CD14-positive monocyte (primary cell): ENCODE results near the gene CD2AP. TPM values are rescaled to one million over a fixed set of nuclear protein-coding genes. Genes with fewer than 3 reads are reported as not detected.
A peak's percentile ranks its signal among the peaks of the same experiment; 100 is the strongest.

Experiments
- DNase-seq, 3 donors: peaks; one replicate each; pipeline ENCODE4 v3.0.0-alpha.2; 2011 to 2022
- H2AFZ ChIP-seq: 2 replicates; pipeline ENCODE4 v1.6.0; 2012; ENCODE audit warnings: mild to moderate bottlenecking, low read depth, low read length, inconsistent platforms; ENCODE audit not compliant: insufficient read depth, poor library complexity, severe bottlenecking
- H3K27ac ChIP-seq, 2 donors: 1 replicate in 1 of 2; 2 replicates in 1 of 2; pipeline ENCODE4 v1.5.1; 2012 to 2013; ENCODE audit warnings: low read length in 2 of 2, control low read depth in 1 of 2, inconsistent platforms in 1 of 2, low read depth in 1 of 2, mild to moderate bottlenecking in 1 of 2
- H3K27me3 ChIP-seq, 2 donors: one replicate each; pipeline versions ENCODE4 v1.6.0 to v1.6.1; 2011 to 2013; ENCODE audit warnings: low read length in 2 of 2; ENCODE audit not compliant: control insufficient read depth in 2 of 2, insufficient read depth in 2 of 2
- H3K36me3 ChIP-seq, 2 donors: replicated peaks in 1 of 2; 1 replicate in 1 of 2; 2 replicates in 1 of 2; pipeline versions ENCODE4 v1.5.1 to v1.6.1; 2012 to 2013; ENCODE audit warnings: low read length in 2 of 2, control low read depth in 1 of 2, inconsistent platforms in 1 of 2, mild to moderate bottlenecking in 1 of 2; ENCODE audit not compliant: insufficient read depth in 2 of 2, control insufficient read depth in 1 of 2
- H3K4me1 ChIP-seq, 2 donors: 1 replicate in 1 of 2; 2 replicates in 1 of 2; pipeline versions ENCODE4 v1.5.1 to v1.6.1; 2012 to 2013; ENCODE audit warnings: low read length in 2 of 2, control low read depth in 1 of 2, inconsistent platforms in 1 of 2, mild to moderate bottlenecking in 1 of 2, moderate library complexity in 1 of 2; ENCODE audit not compliant: insufficient read depth in 2 of 2, control insufficient read depth in 1 of 2
- H3K4me2 ChIP-seq: replicated peaks from 2 replicates; pipeline ENCODE3; 2012; ENCODE audit warnings: low read length, moderate library complexity, mild to moderate bottlenecking; ENCODE audit not compliant: poor library complexity, severe bottlenecking; ENCODE audit errors: extremely low read depth
- H3K4me3 ChIP-seq, 3 experiments: fragments of 200-600 bp in 1 of 3; sonication (generic) in 1 of 3; replicated peaks in 1 of 3; 1 replicate in 2 of 3; 2 replicates in 1 of 3; pipeline ENCODE4 v1.5.1; 2011 to 2013; ENCODE audit warnings: low read length in 3 of 3, mild to moderate bottlenecking in 3 of 3, control low read depth in 2 of 3, low read depth in 2 of 3, inconsistent platforms in 1 of 3, moderate library complexity in 1 of 3
- H3K79me2 ChIP-seq: 2 replicates; pipeline ENCODE4 v1.6.0; 2012; ENCODE audit warnings: mild to moderate bottlenecking, control low read depth, inconsistent platforms, low read length, moderate library complexity; ENCODE audit not compliant: insufficient read depth
- H3K9ac ChIP-seq: 2 replicates; pipeline ENCODE4 v1.6.0; 2017; ENCODE audit warnings: low read length, mild to moderate bottlenecking; ENCODE audit not compliant: insufficient read depth, poor library complexity, severe bottlenecking
- H3K9me3 ChIP-seq, 2 donors: replicated peaks in 1 of 2; 1 replicate in 1 of 2; 2 replicates in 1 of 2; pipeline versions ENCODE4 v1.5.1 to v1.6.1; 2012 to 2013; ENCODE audit warnings: low read length in 2 of 2, control low read depth in 1 of 2; ENCODE audit not compliant: control insufficient read depth in 1 of 2, insufficient read depth in 1 of 2
- H4K20me1 ChIP-seq: 2 replicates; pipeline ENCODE4 v1.6.0; 2012; ENCODE audit warnings: mild to moderate bottlenecking, low read length, control low read depth, moderate library complexity; ENCODE audit not compliant: insufficient read depth
- H3K27ac Mint-ChIP-seq, 7 donors: one replicate each; pipeline ENCODE4 v1.8.0; 2020; ENCODE audit warnings: mild to moderate bottlenecking in 7 of 7, mixed read lengths in 7 of 7, moderate library complexity in 6 of 7, inconsistent platforms in 2 of 7
- H3K27me3 Mint-ChIP-seq, 3 donors: one replicate each; pipeline ENCODE4 v1.8.0; 2021 to 2022; ENCODE audit warnings: low read depth in 3 of 3, mild to moderate bottlenecking in 3 of 3, mixed read lengths in 3 of 3, moderate library complexity in 3 of 3, inconsistent platforms in 1 of 3
- H3K36me3 Mint-ChIP-seq, 2 donors: one replicate each; pipeline ENCODE4 v1.8.0; 2020; ENCODE audit warnings: mixed read lengths in 2 of 2, inconsistent platforms in 1 of 2, mild to moderate bottlenecking in 1 of 2
- H3K4me1 Mint-ChIP-seq: one replicate; pipeline ENCODE4 v1.8.0; 2020; ENCODE audit warnings: mild to moderate bottlenecking, mixed read lengths
- H3K4me3 Mint-ChIP-seq, 2 donors: one replicate each; pipeline ENCODE4 v1.8.0; 2020; ENCODE audit warnings: mild to moderate bottlenecking in 2 of 2, mixed read lengths in 2 of 2, moderate library complexity in 1 of 2
- H3K9me3 Mint-ChIP-seq, 7 donors: one replicate each; pipeline ENCODE4 v1.8.0; 2020 to 2022; ENCODE audit warnings: mixed read lengths in 7 of 7, mild to moderate bottlenecking in 6 of 7, moderate library complexity in 6 of 7, inconsistent platforms in 2 of 7
- WGBS: methylation state at CpG from one replicate; pipeline ENCODE4 v1.1.5; 2013; ENCODE audit warnings: missing lambda C conversion rate; ENCODE audit not compliant: insufficient coverage; 5-methylcytosine and 5-hydroxymethylcytosine counted together
- intact Hi-C, 2 donors: fragments of 100-400 bp; cut with micrococcal nuclease; formaldehyde crosslinking; loops; one replicate each; pipeline versions ENCODE4 v1.15.0 to v1.15.1; 2023
- polyA plus RNA-seq, 3 donors: library from polyadenylated mRNA; depleted of rRNA in 1 of 3; unstranded in 2 of 3; stranded (reverse) in 1 of 3; fragments of 300-500 nt in 2 of 3; fragments of >200 nt in 1 of 3; fragmentation: Illumina TruSeq in 2 of 3; gene quantifications; 1 replicate in 2 of 3; 2 replicates in 1 of 3; pipeline ENCODE4 v1.2.3, GENCODE V29; 2012 to 2021
- TF ChIP-seq, protein P1 (sequence below): fragments of 200-600 bp; IDR thresholded peaks from one replicate; pipeline ENCODE4 v1.8.0; 2022; ENCODE audit warnings: antibody characterized with exemption, mild to moderate bottlenecking

The CD2AP gene
- polyA plus RNA-seq, 3 donors = 1.5 to 2.4 (median 2.0) TPM

DNA sequence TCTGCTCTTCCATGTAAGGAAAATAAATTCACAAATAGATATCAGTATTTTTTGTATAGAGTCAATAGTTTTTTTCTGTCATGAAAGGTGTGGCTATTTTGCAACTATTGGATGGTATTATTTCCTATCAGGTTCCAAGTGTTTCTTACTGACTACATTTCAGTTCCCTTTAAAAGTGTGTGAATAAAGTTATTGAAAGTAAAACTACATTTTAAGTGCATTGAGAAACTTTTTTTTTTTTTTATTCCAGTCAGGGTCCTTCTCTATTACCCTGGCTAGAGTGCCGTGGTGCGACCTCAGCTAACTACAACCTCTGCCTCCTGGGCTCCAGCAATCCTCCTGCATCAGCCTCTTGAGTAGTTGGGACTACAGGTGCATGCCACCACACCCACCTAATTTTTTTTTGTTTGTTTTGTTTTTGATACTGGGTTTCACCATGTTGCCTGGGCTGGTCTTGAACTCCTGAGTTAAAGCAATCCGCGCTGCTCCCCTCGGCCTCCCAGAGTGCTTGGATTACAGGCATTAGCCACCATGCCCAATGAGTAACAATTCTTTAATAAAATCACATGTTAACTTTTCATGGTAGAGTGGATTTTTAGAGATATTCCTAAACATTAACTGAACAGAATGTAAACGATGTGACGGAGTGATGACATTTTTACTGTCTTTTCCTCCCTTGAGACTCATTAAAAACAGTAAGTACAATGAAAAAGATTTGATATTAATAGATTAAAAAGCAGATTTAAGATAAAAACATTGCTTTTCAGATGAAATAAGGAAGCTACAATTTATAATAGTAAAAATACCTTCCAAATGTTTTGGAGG lies 151.1 kb downstream of the CD2AP start:
- peaks cover 0 to 4% of the 10 kb centered on the region in 2 donors for H3K36me3 ChIP-seq
- Mint-ChIP-seq H3K9me3 (no peaks in the 10 kb centered on the region), H3K36me3 (peaks cover 2% of the 10 kb centered on the region in 2 donors), H3K4me1 (peaks cover 2% of the 10 kb centered on the region), H3K27ac (peak overlapping the region in 2 of 7 donors; percentile 30 to 37), H3K27me3 (peaks cover 0 to 3% (median 0%) of the 10 kb centered on the region in 3 donors), H3K4me3 (no peak overlapping the region)
- no peaks in the 10 kb centered on the region for H3K9me3 ChIP-seq
- H3K79me2 ChIP-seq = no peaks in the 10 kb centered on the region
- no peak overlapping the region for H3K9ac ChIP-seq
- no peak overlapping the region for H3K4me3 ChIP-seq
- no peak for DNase-seq
- H3K27ac ChIP-seq = no peak overlapping the region
- intact Hi-C loops = no loop called here
- no CpG with 5 or more reads among the region's 7 CpGs for WGBS
- H3K27me3 ChIP-seq = no peaks in the 10 kb centered on the region
- TF ChIP-seq, protein P1, sequence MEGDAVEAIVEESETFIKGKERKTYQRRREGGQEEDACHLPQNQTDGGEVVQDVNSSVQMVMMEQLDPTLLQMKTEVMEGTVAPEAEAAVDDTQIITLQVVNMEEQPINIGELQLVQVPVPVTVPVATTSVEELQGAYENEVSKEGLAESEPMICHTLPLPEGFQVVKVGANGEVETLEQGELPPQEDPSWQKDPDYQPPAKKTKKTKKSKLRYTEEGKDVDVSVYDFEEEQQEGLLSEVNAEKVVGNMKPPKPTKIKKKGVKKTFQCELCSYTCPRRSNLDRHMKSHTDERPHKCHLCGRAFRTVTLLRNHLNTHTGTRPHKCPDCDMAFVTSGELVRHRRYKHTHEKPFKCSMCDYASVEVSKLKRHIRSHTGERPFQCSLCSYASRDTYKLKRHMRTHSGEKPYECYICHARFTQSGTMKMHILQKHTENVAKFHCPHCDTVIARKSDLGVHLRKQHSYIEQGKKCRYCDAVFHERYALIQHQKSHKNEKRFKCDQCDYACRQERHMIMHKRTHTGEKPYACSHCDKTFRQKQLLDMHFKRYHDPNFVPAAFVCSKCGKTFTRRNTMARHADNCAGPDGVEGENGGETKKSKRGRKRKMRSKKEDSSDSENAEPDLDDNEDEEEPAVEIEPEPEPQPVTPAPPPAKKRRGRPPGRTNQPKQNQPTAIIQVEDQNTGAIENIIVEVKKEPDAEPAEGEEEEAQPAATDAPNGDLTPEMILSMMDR = no peak
- H3K4me2 ChIP-seq = no peak overlapping the region
- no peaks in the 10 kb centered on the region for H4K20me1 ChIP-seq
- no peak overlapping the region for H2AFZ ChIP-seq
- H3K4me1 ChIP-seq = no peaks in the 10 kb centered on the region

DNA sequence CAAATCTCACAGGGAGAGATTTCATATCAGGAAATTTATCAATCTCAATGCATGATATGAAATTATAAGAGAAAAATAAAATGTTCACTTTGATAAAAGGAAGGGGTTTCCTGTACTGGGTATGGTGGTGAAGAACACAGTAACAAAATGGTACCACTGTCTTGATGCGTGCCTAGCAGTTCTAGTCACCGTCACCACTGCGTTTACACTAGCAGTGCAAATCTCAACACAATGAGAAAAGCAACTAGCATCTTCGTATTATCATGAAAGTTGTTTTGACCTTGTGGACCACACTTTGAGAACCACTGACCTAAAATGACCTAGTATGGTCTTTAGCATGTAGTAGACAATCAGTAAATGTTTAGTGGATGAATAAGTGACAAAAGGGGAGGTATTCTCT lies 152.4 kb downstream of the CD2AP start:
- H3K4me3 Mint-ChIP-seq = no peak overlapping the region
- no peaks in the 10 kb centered on the region for H3K4me1 ChIP-seq
- 100% methylated on average over 1 of the region's 4 CpGs for WGBS
- no peaks in the 10 kb centered on the region for H3K79me2 ChIP-seq
- no peak overlapping the region for H2AFZ ChIP-seq
- no peak for DNase-seq
- H3K4me2 ChIP-seq = no peak overlapping the region
- no peak overlapping the region for H3K9ac ChIP-seq
- H4K20me1 ChIP-seq = no peaks in the 10 kb centered on the region
- no peaks in the 10 kb centered on the region for H3K36me3 ChIP-seq
- TF ChIP-seq, protein P1 = no peak
- H3K27ac ChIP-seq = no peak overlapping the region
- no peak overlapping the region for H3K4me3 ChIP-seq
- H3K27ac Mint-ChIP-seq = no peak overlapping the region
- no peaks in the 10 kb centered on the region for H3K9me3 ChIP-seq
- intact Hi-C loops = loop anchor here in 1 of 2 donors (5.0 kb wide), 1 partner anchor 152 kb away; the partner anchor contains the start of gene OPN5
- H3K27me3 ChIP-seq = no peaks in the 10 kb centered on the region
- peaks cover 2% of the 10 kb centered on the region for H3K4me1 Mint-ChIP-seq
- H3K9me3 Mint-ChIP-seq = no peaks in the 10 kb centered on the region
- H3K27me3 Mint-ChIP-seq = peaks cover 0 to 3% (median 0%) of the 10 kb centered on the region in 3 donors
- no peaks in the 10 kb centered on the region for H3K36me3 Mint-ChIP-seq
